Astrocyte of the cerebellum (primary cell): Measurements from ENCODE around the gene NES.

Experiments used
- DNase-seq: peaks from one replicate; pipeline ENCODE4 v3.0.0-alpha.2; 2011; ENCODE audit warnings: low read depth
- H3K4me3 ChIP-seq: 2 replicates; pipeline ENCODE4 v1.5.1; 2011; ENCODE audit warnings: mild to moderate bottlenecking, low read depth, low read length, moderate library complexity
- in situ Hi-C: cut with HindIII; loops from 2 replicates; pipeline ENCODE4 v1.10.0; 2017; ENCODE audit warnings: low sequenced_read_pairs
- TF ChIP-seq, protein P1 (sequence below): IDR thresholded peaks from 2 replicates; pipeline ENCODE4 v1.5.1; 2012; ENCODE audit warnings: low read length, low read depth, moderate library complexity, mild to moderate bottlenecking; ENCODE audit errors: missing control alignments

Gene NES

DNA sequence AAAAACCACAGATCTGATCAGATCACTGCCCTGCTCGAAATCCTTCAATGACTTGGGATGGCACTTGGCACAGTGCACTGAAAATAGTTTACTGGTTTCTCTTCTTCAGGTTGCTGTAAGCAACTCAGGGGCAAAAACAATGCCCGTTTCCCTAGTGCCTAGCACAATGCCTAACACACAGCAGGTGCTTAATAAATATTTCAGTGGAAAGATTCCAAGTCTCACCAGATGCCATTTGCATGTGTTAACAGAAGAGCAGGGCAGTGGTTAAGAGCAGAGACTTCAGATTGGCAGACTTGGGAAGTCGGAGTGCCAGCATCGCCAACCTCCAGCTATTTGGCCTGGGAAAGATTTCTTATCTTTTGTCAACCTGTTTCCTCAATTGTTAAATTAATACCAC, 40.1 kb upstream of the NES start:
- DNase-seq = no peak
- TF ChIP-seq, protein P1, sequence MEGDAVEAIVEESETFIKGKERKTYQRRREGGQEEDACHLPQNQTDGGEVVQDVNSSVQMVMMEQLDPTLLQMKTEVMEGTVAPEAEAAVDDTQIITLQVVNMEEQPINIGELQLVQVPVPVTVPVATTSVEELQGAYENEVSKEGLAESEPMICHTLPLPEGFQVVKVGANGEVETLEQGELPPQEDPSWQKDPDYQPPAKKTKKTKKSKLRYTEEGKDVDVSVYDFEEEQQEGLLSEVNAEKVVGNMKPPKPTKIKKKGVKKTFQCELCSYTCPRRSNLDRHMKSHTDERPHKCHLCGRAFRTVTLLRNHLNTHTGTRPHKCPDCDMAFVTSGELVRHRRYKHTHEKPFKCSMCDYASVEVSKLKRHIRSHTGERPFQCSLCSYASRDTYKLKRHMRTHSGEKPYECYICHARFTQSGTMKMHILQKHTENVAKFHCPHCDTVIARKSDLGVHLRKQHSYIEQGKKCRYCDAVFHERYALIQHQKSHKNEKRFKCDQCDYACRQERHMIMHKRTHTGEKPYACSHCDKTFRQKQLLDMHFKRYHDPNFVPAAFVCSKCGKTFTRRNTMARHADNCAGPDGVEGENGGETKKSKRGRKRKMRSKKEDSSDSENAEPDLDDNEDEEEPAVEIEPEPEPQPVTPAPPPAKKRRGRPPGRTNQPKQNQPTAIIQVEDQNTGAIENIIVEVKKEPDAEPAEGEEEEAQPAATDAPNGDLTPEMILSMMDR = no peak
- H3K4me3 ChIP-seq = no peak overlapping the region
- in situ Hi-C loops = loop anchor here (5.0 kb wide), 1 partner anchor 140 kb away; the partner anchor contains the start of gene INSRR

DNA sequence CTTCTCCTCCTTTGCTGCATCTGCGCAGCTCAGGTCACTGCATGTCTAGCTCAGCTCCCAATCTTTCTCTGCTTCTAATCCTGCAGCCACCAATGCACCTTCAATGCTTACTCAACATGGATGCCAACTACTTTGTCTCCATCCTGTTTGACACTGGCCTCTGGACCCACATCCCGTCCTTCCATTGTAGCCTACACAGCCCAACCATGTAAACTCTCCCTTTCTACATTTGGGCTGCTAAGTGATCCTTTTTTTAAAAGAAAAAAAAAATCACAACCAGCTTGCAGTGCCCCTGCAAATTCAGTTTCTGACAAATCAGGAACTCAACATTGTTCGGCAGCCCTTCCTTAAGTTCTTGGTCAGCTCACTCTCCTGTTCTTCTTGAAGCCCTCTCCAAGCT, 37.6 kb upstream of the NES start:
- no peak overlapping the region for H3K4me3 ChIP-seq
- in situ Hi-C loops = loop anchor here (5.0 kb wide), 1 partner anchor 142 kb away; the partner anchor contains the start of gene INSRR
- no peak for DNase-seq

DNA sequence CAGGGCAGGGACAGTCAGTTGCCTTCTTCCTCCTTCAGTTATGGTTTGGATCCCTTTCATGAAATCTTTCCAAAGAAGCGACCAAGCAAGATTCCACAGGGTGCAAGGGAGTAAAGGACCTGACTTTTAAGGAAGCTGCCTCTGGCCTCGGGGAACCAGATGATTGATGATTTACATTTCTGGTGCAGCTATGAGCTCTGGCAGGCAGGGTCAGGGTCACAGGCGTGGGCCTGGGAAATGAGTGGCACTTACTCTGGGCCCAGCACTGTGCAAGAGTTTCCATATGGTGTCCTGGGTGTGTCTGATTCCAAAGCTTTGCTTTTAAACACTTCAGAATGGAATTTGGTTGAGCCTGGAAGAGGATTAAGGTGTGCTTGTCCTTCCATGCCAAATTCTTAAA, 35.4 kb upstream of the NES start:
- DNase-seq = no peak
- in situ Hi-C loops = no loop called here
- no peak overlapping the region for H3K4me3 ChIP-seq
- TF ChIP-seq, protein P1 = no peak

More for the DNA sequence above, 37.6 kb upstream of the NES start:
- TF ChIP-seq, protein P1 = no peak

DNA sequence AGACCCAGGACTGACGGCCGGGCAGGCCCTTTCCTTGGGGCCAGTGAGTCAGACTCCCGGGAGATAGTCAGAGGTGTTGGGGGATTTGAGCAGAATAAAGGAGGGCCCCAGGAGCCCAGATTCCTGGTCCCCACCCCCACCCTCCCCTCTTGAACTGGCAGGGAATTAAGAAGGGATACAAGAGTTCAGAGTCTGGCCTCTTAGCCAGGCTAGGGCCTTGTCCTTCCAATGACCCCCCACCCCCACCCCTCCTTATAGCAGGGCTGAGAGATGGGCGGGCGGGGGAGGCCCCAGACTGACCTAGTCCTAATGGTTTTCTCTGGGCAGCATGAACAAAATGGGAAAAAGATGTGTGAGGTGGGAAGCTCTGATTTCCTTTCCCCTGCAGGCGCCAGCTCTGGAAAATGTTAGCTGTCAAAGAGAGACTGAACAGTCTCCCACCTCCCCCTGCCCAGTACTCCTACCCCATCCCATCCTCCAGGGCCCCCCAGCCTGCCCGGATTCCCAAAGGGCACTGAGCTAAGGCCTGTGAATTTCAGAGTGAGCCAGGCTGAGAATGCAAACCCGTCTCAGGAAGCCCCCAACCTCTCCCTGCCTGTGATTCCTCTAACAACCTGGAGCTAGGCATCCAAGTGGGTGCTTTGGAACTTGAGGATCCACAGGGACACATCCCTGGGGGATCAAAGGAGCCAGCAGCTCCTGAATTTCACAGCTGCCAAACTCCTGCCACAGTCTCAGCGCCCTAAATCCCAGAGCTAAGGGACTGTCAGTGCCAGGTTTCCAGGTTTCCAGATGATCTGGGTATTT, 34.0 kb upstream of the NES start:
- no peak for DNase-seq
- H3K4me3 ChIP-seq = no peak overlapping the region
- in situ Hi-C loops = no loop called here
- TF ChIP-seq, protein P1 = no peak

DNA sequence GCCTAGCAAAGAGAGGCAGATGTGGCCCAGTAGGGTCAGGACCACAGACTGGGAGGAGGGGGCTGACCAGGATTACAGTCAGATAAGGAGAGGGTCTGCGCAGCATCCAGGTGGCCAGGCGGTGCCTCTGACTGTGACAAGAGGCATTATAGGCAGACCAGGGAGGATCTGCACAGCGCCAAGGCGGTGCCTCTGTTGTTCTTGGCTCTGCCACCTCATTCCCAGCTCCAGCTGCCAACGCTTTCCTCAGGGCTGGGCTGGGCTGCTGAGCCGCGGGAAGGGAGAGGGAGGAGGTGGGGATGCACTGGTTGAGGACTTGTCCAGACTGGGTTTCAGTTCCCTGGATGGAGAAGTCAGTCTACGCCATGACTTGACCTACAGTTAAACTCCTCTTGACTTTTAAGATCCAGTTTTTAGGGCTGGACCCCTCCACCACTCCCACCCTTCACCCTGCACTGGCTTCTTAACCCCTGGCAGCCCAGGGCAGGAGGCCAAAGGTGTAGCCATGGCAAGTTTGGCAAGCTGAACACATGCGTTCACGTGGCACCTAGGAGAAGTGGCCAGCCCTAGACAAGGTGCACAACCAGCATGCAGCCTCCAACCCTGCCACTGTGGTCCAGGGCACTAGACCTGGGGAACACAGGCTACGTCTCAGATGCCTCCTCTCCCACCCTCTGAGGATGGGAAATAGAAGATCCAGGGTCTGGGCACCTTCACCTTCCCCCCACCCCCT, 32.7 kb upstream of the NES start:
- DNase-seq = no peak
- in situ Hi-C loops = no loop called here
- H3K4me3 ChIP-seq = no peak overlapping the region
- TF ChIP-seq, protein P1 = no peak

DNA sequence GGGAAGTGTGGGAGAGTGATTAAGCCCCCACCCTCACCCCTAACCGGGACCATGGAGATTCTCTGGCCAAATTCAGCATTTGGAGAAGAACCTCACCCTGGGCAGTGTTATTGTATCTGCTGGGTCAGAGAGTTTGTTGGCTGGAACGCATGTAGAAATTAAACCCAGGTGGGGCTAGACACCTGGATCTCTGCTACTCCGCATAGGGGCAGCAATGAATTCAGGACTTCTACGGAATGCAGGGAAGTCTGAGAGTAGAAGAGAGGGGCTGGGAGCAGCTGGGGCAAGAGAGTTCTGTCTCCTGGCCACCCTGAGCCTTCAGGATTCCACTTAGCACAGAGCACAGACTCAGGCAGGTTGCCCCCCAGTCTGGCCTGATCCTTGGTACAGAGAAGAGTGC, 31.8 kb upstream of the NES start:
- in situ Hi-C loops = no loop called here

More for the DNA sequence above, 31.8 kb upstream of the NES start:
- DNase-seq = no peak
- H3K4me3 ChIP-seq = no peak overlapping the region
- TF ChIP-seq, protein P1 = no peak
